ENCODE results near the gene AOAH. TPM values are rescaled to one million over a fixed set of nuclear protein-coding genes. Genes with fewer than 3 reads are reported as not detected.

Gene AOAH
- total and polyA plus RNA-seq, 7 donors, result 3.8 to 61.3 (median 16.2) TPM

- Histone ChIP-seq H3K9me3 (no peaks in the 10 kb centered on the region), H3K4me1 (peaks cover 0 to 4% (median 0%) of the 10 kb centered on the region in 4 donors), H3K27ac (no peak overlapping the region), H3K36me3 (no peaks in the 10 kb centered on the region), H3K4me3 (no peak overlapping the region), H3K27me3 (no peaks in the 10 kb centered on the region)
- DNase-seq, result no peak
- intact Hi-C loops (cut with DNase I), result no loop called here
- 89 to 94% methylated on average over 10 of the region's 10 CpGs for WGBS, 2 donors
- TF ChIP-seq EP300 (IDR thresholded peaks at IDR 0.05) (no peak), POLR2A (IDR thresholded peaks at IDR 0.05) (no peak)
- TF ChIP-seq, protein P1, sequence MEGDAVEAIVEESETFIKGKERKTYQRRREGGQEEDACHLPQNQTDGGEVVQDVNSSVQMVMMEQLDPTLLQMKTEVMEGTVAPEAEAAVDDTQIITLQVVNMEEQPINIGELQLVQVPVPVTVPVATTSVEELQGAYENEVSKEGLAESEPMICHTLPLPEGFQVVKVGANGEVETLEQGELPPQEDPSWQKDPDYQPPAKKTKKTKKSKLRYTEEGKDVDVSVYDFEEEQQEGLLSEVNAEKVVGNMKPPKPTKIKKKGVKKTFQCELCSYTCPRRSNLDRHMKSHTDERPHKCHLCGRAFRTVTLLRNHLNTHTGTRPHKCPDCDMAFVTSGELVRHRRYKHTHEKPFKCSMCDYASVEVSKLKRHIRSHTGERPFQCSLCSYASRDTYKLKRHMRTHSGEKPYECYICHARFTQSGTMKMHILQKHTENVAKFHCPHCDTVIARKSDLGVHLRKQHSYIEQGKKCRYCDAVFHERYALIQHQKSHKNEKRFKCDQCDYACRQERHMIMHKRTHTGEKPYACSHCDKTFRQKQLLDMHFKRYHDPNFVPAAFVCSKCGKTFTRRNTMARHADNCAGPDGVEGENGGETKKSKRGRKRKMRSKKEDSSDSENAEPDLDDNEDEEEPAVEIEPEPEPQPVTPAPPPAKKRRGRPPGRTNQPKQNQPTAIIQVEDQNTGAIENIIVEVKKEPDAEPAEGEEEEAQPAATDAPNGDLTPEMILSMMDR (IDR thresholded peaks at IDR 0.05), result no peak
These were observed 201.8 kb downstream of the AOAH start for GRCh38 chr7:36522453-36523007.

- Histone ChIP-seq H3K4me3 (no peak overlapping the region), H3K27me3 (no peaks in the 10 kb centered on the region), H3K36me3 (no peaks in the 10 kb centered on the region), H3K4me1 (peaks cover 0 to 4% (median 0%) of the 10 kb centered on the region in 4 donors), H3K9me3 (no peaks in the 10 kb centered on the region), H3K27ac (no peak overlapping the region)
- 88 to 89% methylated on average over 10 of the region's 10 CpGs for WGBS, 2 donors
- TF ChIP-seq POLR2AphosphoS5 (IDR thresholded peaks at IDR 0.05) (no peak), POLR2A (IDR thresholded peaks at IDR 0.05) (no peak), EP300 (IDR thresholded peaks at IDR 0.05) (no peak)
- TF ChIP-seq, protein P1 (IDR thresholded peaks at IDR 0.05), result no peak
- intact Hi-C loops (cut with DNase I), result no loop called here
- DNase-seq, result no peak
These were observed 202.4 kb downstream of the AOAH start for GRCh38 chr7:36521911-36522310.

DNA sequence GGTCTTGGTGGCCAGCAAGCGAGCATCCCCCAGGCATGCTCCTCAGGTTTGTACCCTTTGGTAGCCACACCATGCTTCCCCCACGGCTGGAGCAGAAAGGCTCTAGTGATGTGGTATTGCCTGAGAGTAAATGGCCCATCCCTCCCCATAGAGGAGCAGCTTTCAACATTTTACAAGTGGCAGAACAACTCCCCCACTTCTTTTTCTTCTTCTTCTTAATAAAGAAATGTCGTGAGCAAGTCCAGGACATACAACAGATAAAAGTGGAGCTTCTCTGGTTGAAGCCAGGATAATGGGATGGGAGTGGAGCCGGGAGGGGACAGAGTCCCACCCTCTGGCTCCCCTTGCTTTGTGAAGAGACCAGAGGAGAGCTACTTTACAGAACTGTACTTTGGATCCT lies 203.2 kb downstream of the AOAH start:
- 85 to 94% methylated on average over 4 of the region's 4 CpGs for WGBS, 2 donors
- Histone ChIP-seq H3K9me3 (no peaks in the 10 kb centered on the region), H3K27me3 (no peaks in the 10 kb centered on the region), H3K4me3 (no peak overlapping the region), H3K4me1 (no peaks in the 10 kb centered on the region), H3K27ac (no peak overlapping the region), H3K36me3 (no peaks in the 10 kb centered on the region)
- intact Hi-C loops (cut with DNase I), result no loop called here
- no peak for DNase-seq
- TF ChIP-seq EP300 (IDR thresholded peaks at IDR 0.05), result no peak
- no peak for TF ChIP-seq POLR2AphosphoS5 (IDR thresholded peaks at IDR 0.05)
- TF ChIP-seq, protein P1 (IDR thresholded peaks at IDR 0.05), result no peak
- no peak for TF ChIP-seq POLR2A (IDR thresholded peaks at IDR 0.05)

- Histone ChIP-seq H3K4me1 (no peaks in the 10 kb centered on the region), H3K4me3 (no peak overlapping the region), H3K9me3 (no peaks in the 10 kb centered on the region), H3K36me3 (no peaks in the 10 kb centered on the region), H3K27ac (no peak overlapping the region), H3K27me3 (no peaks in the 10 kb centered on the region)
- WGBS, 2 donors, result 92 to 95% methylated on average over 3 of the region's 3 CpGs
- DNase-seq, result no peak
- TF ChIP-seq POLR2AphosphoS5 (IDR thresholded peaks at IDR 0.05), result no peak
- TF ChIP-seq POLR2A (IDR thresholded peaks at IDR 0.05), result no peak
- TF ChIP-seq, protein P1 (IDR thresholded peaks at IDR 0.05), result no peak
- TF ChIP-seq EP300 (IDR thresholded peaks at IDR 0.05), result no peak
- intact Hi-C loops (cut with DNase I), result no loop called here
These were observed 208.4 kb downstream of the AOAH start for GRCh38 chr7:36515847-36516246.

Measured in sigmoid colon (tissue), 7 donors.